GM12891 (cell line): ENCODE results near the gene CMKLR1.

Experiments used
- DNase-seq: peaks from one replicate; pipeline ENCODE4 v3.0.0; 2011; ENCODE audit warnings: low spot score; ENCODE audit not compliant: insufficient read length
- FAIRE-seq: peaks from 2 replicates; lab custom pipeline; 2011; peaks lifted over from hg19 to GRCh38; lab: Jason Lieb, UNC
- PAX5 ChIP-seq: IDR thresholded peaks from 2 replicates; pipeline ENCODE4 v1.6.1; 2011; ENCODE audit warnings: low read length, moderate library complexity, mild to moderate bottlenecking; ENCODE audit not compliant: insufficient read depth, severe bottlenecking
- POU2F2 ChIP-seq: IDR thresholded peaks from 2 replicates; pipeline ENCODE4 v1.6.1; 2011; ENCODE audit warnings: low read depth, mild to moderate bottlenecking, control low read depth, low read length, moderate library complexity
- SPI1 ChIP-seq: IDR thresholded peaks from 2 replicates; pipeline ENCODE4 v1.6.1; 2011; ENCODE audit warnings: low read depth, low read length, control low read depth
- TAF1 ChIP-seq: IDR thresholded peaks from 2 replicates; pipeline ENCODE4 v1.6.1; 2011; ENCODE audit warnings: low read depth, low read length, control low read depth

CMKLR1 gene

GRCh38 chr12:108238474-108238873 lies 100.6 kb downstream of the CMKLR1 start:
- FAIRE-seq = no peak
- TF ChIP-seq POU2F2 (no peak), PAX5 (no peak), TAF1 (no peak), SPI1 (no peak)
- DNase-seq = no peak
